PC-9 (cell line): ENCODE data around the gene CDH22.

ENCODE experiments used
- EZH2 ChIP-seq: fragments of 200-600 bp; sonication (generic); IDR thresholded peaks from 2 replicates; pipeline ENCODE4 v1.8.0; 2017; ENCODE audit warnings: antibody characterized with exemption, low read depth
- TF ChIP-seq, protein P1 (sequence below): fragments of 200-600 bp; sonication (generic); conservative IDR thresholded peaks from 2 replicates; pipeline ENCODE4 v1.6.1; 2017; ENCODE audit warnings: mixed run types, antibody characterized with exemption, mild to moderate bottlenecking, moderate library complexity

DNA sequence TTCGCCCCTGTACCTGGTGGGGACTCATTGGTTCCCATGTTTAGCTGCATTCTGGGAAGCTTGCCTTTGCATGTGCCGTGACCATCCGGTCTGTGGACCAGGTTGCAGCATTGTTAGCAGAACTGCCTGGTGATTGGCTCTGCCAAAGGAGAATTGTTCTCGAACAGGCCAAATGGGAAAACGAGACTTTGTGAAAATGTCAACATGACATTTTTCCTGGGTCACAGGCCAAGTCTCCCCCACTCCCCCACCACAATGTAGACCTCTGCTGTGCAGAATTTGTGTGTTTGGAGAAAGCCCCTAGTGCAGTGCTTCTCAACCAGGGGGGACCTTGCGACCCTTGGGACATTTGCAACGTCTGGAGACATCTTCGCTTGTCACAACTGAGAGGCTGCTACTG lies 23.2 kb downstream of the CDH22 start:
- TF ChIP-seq, protein P1, sequence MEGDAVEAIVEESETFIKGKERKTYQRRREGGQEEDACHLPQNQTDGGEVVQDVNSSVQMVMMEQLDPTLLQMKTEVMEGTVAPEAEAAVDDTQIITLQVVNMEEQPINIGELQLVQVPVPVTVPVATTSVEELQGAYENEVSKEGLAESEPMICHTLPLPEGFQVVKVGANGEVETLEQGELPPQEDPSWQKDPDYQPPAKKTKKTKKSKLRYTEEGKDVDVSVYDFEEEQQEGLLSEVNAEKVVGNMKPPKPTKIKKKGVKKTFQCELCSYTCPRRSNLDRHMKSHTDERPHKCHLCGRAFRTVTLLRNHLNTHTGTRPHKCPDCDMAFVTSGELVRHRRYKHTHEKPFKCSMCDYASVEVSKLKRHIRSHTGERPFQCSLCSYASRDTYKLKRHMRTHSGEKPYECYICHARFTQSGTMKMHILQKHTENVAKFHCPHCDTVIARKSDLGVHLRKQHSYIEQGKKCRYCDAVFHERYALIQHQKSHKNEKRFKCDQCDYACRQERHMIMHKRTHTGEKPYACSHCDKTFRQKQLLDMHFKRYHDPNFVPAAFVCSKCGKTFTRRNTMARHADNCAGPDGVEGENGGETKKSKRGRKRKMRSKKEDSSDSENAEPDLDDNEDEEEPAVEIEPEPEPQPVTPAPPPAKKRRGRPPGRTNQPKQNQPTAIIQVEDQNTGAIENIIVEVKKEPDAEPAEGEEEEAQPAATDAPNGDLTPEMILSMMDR, result no peak
- TF ChIP-seq EZH2, result no peak
